Stimulated activated CD8-positive, alpha-beta memory T cell treated with anti-CD3 and anti-CD28 coated beads, Interleukin-7, amount 100 ng/mL, for 24 hours (primary cell): Measurements from ENCODE around the gene BRPF1.

Experiments used
- DNase-seq: peaks from one replicate; pipeline ENCODE4 v3.0.0-alpha.2; 2020; ENCODE audit warnings: low read depth

Gene BRPF1

GRCh38 chr3:9731206-9732079 lies at the start of gene BRPF1:
BRPF1 (plus strand) TSS chr3:9731735; CDS start chr3:9734141, 2,406 bp downstream.
- DNase-seq: peak; percentile 100

GRCh38 chr3:9682096-9682495 lies 49.4 kb upstream of the BRPF1 start:
- no peak for DNase-seq

GRCh38 chr3:9683426-9683825 lies 48.1 kb upstream of the BRPF1 start:
- no peak for DNase-seq

- no peak for DNase-seq
Measured at GRCh38 chr3:9685216-9686049, 46.1 kb upstream of the BRPF1 start.

- DNase-seq: no peak
Measured at GRCh38 chr3:9686050-9686550, 45.4 kb upstream of the BRPF1 start.

GRCh38 chr3:9686703-9687102 lies 44.8 kb upstream of the BRPF1 start:
- no peak for DNase-seq

GRCh38 chr3:9687514-9687913 lies 44.0 kb upstream of the BRPF1 start:
- no peak for DNase-seq

GRCh38 chr3:9688961-9689360 lies 42.6 kb upstream of the BRPF1 start:
- no peak for DNase-seq

- no peak for DNase-seq
Measured at GRCh38 chr3:9689757-9690156, 41.8 kb upstream of the BRPF1 start.

GRCh38 chr3:9690451-9691450 lies 40.8 kb upstream of the BRPF1 start:
- no peak for DNase-seq

GRCh38 chr3:9691636-9692035 lies 39.9 kb upstream of the BRPF1 start:
- DNase-seq: no peak

GRCh38 chr3:9692416-9692815 lies 39.1 kb upstream of the BRPF1 start:
- DNase-seq: no peak

- no peak for DNase-seq
Measured at GRCh38 chr3:9695345-9695744, 36.2 kb upstream of the BRPF1 start.

GRCh38 chr3:9695746-9696145 lies 35.8 kb upstream of the BRPF1 start:
- no peak for DNase-seq

GRCh38 chr3:9696480-9697220 lies 34.9 kb upstream of the BRPF1 start:
- no peak for DNase-seq

GRCh38 chr3:9697892-9698291 lies 33.6 kb upstream of the BRPF1 start:
- DNase-seq: no peak

GRCh38 chr3:9698293-9698692 lies 33.2 kb upstream of the BRPF1 start:
- DNase-seq: no peak

GRCh38 chr3:9700536-9700935 lies 31.0 kb upstream of the BRPF1 start:
- DNase-seq: no peak

GRCh38 chr3:9701006-9701405 lies 30.5 kb upstream of the BRPF1 start:
- DNase-seq: no peak

GRCh38 chr3:9701711-9702110 lies 29.8 kb upstream of the BRPF1 start:
- no peak for DNase-seq

- DNase-seq: no peak
Measured at GRCh38 chr3:9703240-9703639, 28.3 kb upstream of the BRPF1 start.
